Measurements from ENCODE around the gene DEFB119. TPM values are rescaled to one million over a fixed set of nuclear protein-coding genes. Genes with fewer than 3 reads are reported as not detected.

DEFB119 gene
- polyA plus RNA-seq, 1 donor from 2014 or later = not detected

DNA sequence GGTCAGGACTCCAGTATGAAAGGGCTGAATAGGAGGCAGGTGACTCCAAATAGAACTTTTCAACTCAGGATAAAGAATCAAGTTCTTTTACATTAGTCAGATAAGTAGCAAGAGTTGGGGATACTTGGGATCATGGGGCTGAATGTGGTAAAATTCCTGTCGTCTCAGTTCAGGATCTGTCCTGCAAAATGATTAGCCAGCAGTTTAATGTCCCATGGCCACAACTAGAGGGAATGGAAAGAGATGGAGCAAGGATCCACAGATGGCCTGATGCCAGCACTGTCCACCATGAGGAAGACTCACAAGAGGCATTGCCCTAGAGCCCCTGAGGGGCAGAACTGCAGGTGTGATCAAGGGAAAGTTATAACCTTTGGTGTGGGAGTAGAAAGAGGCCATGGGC lies 13.5 kb upstream of the DEFB119 start:
- Histone ChIP-seq H3K9ac (ENCODE audit: low read length) (no peak overlapping the region), H3K9me2 (ENCODE audit: insufficient read depth, low read length) (no peaks in the 10 kb centered on the region), H3K79me2 (replicated peaks; ENCODE audit: insufficient read depth, low read length) (no peaks in the 10 kb centered on the region), H4K20me1 (ENCODE audit: insufficient read depth) (no peaks in the 10 kb centered on the region), H3K9me3 (ENCODE audit: low read length) (peaks cover 8% of the 10 kb centered on the region), H3F3A (ENCODE audit: insufficient read depth, low read length, poor library complexity, severe bottlenecking) (no peaks in the 10 kb centered on the region), H3K27me3 (ENCODE audit: insufficient read depth, low read depth, low read length) (no peaks in the 10 kb centered on the region), H2AFZ (ENCODE audit: low read depth, low read length) (no peak overlapping the region), H3K4me3 (ENCODE audit: low read length) (no peak overlapping the region), H3K27ac (ENCODE audit: low read length) (no peak overlapping the region), H3K4me2 (ENCODE audit: low read length) (no peak overlapping the region), H3K36me3 (ENCODE audit: insufficient read depth, low read length) (no peaks in the 10 kb centered on the region)
- TF ChIP-seq POLR2AphosphoS5 (IDR thresholded peaks at IDR 0.05) (no peak), SMC3 (conservative IDR thresholded peaks at IDR 0.05; ENCODE audit: poor library complexity) (no peak), TAF1 (IDR thresholded peaks at IDR 0.05; ENCODE audit: low read depth) (no peak), RAD21 (conservative IDR thresholded peaks at IDR 0.05) (no peak), EP300 (conservative IDR thresholded peaks at IDR 0.05; ENCODE audit: poor library complexity, severe bottlenecking) (no peak), MXI1 (conservative IDR thresholded peaks at IDR 0.05; ENCODE audit: poor library complexity, severe bottlenecking) (no peak), EZH2 (IDR thresholded peaks at IDR 0.05; ENCODE audit: borderline replicate concordance, insufficient read depth, low read length, poor library complexity, severe bottlenecking) (no peak)
- TF ChIP-seq, protein P1, sequence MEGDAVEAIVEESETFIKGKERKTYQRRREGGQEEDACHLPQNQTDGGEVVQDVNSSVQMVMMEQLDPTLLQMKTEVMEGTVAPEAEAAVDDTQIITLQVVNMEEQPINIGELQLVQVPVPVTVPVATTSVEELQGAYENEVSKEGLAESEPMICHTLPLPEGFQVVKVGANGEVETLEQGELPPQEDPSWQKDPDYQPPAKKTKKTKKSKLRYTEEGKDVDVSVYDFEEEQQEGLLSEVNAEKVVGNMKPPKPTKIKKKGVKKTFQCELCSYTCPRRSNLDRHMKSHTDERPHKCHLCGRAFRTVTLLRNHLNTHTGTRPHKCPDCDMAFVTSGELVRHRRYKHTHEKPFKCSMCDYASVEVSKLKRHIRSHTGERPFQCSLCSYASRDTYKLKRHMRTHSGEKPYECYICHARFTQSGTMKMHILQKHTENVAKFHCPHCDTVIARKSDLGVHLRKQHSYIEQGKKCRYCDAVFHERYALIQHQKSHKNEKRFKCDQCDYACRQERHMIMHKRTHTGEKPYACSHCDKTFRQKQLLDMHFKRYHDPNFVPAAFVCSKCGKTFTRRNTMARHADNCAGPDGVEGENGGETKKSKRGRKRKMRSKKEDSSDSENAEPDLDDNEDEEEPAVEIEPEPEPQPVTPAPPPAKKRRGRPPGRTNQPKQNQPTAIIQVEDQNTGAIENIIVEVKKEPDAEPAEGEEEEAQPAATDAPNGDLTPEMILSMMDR (IDR thresholded peaks at IDR 0.05; ENCODE audit: poor library complexity, severe bottlenecking) = no peak
- TF ChIP-seq, protein P2, sequence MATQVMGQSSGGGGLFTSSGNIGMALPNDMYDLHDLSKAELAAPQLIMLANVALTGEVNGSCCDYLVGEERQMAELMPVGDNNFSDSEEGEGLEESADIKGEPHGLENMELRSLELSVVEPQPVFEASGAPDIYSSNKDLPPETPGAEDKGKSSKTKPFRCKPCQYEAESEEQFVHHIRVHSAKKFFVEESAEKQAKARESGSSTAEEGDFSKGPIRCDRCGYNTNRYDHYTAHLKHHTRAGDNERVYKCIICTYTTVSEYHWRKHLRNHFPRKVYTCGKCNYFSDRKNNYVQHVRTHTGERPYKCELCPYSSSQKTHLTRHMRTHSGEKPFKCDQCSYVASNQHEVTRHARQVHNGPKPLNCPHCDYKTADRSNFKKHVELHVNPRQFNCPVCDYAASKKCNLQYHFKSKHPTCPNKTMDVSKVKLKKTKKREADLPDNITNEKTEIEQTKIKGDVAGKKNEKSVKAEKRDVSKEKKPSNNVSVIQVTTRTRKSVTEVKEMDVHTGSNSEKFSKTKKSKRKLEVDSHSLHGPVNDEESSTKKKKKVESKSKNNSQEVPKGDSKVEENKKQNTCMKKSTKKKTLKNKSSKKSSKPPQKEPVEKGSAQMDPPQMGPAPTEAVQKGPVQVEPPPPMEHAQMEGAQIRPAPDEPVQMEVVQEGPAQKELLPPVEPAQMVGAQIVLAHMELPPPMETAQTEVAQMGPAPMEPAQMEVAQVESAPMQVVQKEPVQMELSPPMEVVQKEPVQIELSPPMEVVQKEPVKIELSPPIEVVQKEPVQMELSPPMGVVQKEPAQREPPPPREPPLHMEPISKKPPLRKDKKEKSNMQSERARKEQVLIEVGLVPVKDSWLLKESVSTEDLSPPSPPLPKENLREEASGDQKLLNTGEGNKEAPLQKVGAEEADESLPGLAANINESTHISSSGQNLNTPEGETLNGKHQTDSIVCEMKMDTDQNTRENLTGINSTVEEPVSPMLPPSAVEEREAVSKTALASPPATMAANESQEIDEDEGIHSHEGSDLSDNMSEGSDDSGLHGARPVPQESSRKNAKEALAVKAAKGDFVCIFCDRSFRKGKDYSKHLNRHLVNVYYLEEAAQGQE (IDR thresholded peaks at IDR 0.05; ENCODE audit: borderline replicate concordance) = no peak

DNA sequence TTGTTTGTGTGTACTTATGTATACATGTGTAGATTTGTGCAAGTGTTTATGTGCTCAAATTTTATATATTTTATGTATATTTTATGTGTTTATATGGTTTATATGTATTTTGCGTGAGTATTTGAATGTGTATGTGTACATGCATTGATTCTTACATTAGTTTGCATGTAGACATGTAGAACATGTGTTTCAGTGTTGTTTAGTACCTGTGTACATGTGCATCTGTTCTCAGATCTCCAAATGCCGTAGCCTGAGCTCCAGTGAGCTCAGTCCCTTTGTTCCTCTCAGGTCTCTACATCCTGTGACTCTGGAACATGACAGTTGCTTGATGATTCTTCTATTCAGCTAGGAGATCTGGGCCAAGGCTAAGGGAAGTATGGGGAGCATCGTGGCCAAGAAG lies 4.5 kb upstream of the DEFB119 start:
- Histone ChIP-seq H3K9me3 (ENCODE audit: low read length) (peaks cover 6% of the 10 kb centered on the region), H3K27me3 (ENCODE audit: insufficient read depth, low read depth, low read length) (no peaks in the 10 kb centered on the region), H3K27ac (ENCODE audit: low read length) (no peak overlapping the region), H3K79me2 (replicated peaks; ENCODE audit: insufficient read depth, low read length) (no peaks in the 10 kb centered on the region), H4K20me1 (ENCODE audit: insufficient read depth) (no peaks in the 10 kb centered on the region), H3K4me2 (ENCODE audit: low read length) (no peak overlapping the region), H2AFZ (ENCODE audit: low read depth, low read length) (no peak overlapping the region), H3K9me2 (ENCODE audit: insufficient read depth, low read length) (no peaks in the 10 kb centered on the region), H3K36me3 (ENCODE audit: insufficient read depth, low read length) (no peaks in the 10 kb centered on the region), H3F3A (ENCODE audit: insufficient read depth, low read length, poor library complexity, severe bottlenecking) (no peaks in the 10 kb centered on the region), H3K9ac (ENCODE audit: low read length) (no peak overlapping the region), H3K4me3 (ENCODE audit: low read length) (no peak overlapping the region)
- TF ChIP-seq RAD21 (conservative IDR thresholded peaks at IDR 0.05) = no peak
- no peak for TF ChIP-seq SMC3 (conservative IDR thresholded peaks at IDR 0.05; ENCODE audit: poor library complexity)
- TF ChIP-seq, protein P2 (IDR thresholded peaks at IDR 0.05; ENCODE audit: borderline replicate concordance) = no peak
- no peak for TF ChIP-seq TAF1 (IDR thresholded peaks at IDR 0.05; ENCODE audit: low read depth)
- TF ChIP-seq EZH2 (IDR thresholded peaks at IDR 0.05; ENCODE audit: borderline replicate concordance, insufficient read depth, low read length, poor library complexity, severe bottlenecking) = no peak
- TF ChIP-seq, protein P1 (IDR thresholded peaks at IDR 0.05; ENCODE audit: poor library complexity, severe bottlenecking) = no peak
- TF ChIP-seq EP300 (conservative IDR thresholded peaks at IDR 0.05; ENCODE audit: poor library complexity, severe bottlenecking) = no peak
- no peak for TF ChIP-seq POLR2AphosphoS5 (IDR thresholded peaks at IDR 0.05)
- TF ChIP-seq MXI1 (conservative IDR thresholded peaks at IDR 0.05; ENCODE audit: poor library complexity, severe bottlenecking) = no peak

All from neural cell (in vitro differentiated cells).